Smooth muscle cell of bladder (primary cell): ENCODE measurements around the gene CDH4. TPM values are rescaled to one million over a fixed set of nuclear protein-coding genes. Genes with fewer than 3 reads are reported as not detected.

Experiments used
- total RNA-seq: library from RNA; depleted of rRNA; stranded (reverse); fragments of >200 nt; gene quantifications from 2 replicates; pipeline ENCODE4 v1.2.3, GENCODE V29; 2014

The CDH4 gene
- total RNA-seq = 0.18 and 0.71 TPM in 2 replicates

DNA sequence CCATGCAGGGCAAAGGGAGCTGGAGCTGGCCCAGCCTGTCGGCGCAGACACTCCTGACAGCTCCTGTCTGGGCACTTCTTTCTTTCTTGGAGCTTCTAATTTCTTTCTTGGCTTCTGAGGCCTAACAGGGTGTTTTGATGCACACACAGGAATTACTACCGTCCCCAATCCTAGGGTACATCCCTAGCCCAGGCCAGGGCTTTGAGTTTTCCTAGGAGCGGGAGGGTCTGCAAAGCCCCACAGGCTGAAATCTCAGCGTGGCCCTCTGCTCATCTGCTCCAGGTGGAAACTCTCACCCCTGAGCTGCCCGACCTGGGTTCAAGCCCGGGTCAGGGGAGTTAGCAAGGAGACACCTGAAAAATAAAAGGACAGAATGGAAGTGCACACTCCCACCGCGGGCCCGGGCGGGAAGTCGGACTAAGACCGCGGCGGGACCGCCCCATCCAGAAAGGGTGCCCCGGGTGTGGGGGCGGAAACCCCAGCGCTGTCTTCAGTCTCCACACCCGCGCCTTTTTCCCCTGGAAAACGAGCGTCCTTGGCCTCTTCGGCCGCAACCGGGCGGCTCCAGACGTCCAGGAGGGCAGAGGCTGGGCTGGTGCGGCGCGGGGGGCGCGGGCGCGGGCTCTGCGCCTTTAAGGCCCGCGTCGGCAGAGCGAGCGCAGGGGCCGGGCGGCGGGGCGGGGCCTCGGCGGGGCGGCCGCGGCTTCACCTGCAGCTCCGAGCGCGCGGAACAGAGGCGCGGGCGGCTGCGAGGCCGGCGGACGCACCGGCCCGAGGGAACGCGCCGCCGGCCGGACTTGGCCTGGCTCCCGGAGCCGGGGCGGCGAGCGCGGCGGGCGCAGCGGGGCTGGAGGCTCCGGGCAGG lies at the start of gene CDH4:
Gene CDH4 (plus strand): TSS at position 733 of the 865 bp plus-strand sequence.

